Measurements from ENCODE around the gene RNF141. TPM values are rescaled to one million over a fixed set of nuclear protein-coding genes. Genes with fewer than 3 reads are reported as not detected.

RNF141 gene
- total and polyA plus RNA-seq, 2 of the 13 experiments (the other 11 are each of a cell fraction or from before 2014, with no cell fraction given) = 9.3 to 22.4 TPM

DNA sequence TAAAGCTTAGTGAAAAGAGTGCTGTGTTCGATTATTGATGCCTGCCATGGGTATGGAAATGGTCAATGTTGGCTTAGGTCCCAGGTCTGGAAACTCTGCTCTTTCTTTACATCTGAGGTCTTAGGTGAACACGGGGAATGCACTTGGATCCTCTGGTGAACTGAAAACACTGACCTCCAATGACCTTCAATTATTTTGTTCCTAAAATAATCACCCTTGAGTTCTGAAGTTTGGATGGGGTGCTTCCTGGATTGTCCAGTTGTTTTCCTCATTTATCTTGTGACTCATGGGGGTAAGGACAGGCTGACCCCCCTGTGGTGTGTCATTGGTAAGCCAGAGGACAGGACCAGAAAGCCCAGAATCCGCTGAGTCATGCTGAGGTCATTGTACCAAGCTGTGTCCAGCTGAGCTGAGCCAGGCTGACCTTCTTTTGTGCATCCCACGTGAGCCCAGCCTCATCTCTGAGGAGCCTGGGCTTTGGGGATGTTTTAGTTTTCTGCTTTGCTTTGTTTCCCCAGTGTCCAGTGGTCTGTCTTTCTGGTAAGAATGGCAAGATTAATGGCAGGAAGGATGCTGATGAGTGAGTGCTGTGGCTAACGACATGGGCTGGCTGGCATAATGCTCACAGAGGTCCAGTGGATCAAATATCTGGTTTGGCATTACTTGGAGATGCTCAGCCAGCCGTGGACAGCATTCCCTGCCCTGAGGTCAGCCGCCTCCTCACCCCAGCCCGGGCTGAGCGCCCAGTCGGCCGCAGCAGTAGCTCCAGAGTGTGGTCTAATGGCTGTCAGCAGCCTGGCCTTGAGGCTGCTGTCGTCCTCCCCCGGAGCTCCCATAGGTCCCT lies 50.4 kb downstream of the RNF141 start (continued):
- TF ChIP-seq ZSCAN21 (CRISPR knock-in tag; IDR thresholded peaks at IDR 0.05; ENCODE audit: borderline replicate concordance) (no peak), ZNF484 (CRISPR knock-in tag; IDR thresholded peaks at IDR 0.05; ENCODE audit: borderline replicate concordance, low read depth) (no peak), ZSCAN29 (CRISPR knock-in tag; conservative IDR thresholded peaks at IDR 0.05) (no peak), TSC22D2 (CRISPR knock-in tag; IDR thresholded peaks at IDR 0.05; ENCODE audit: borderline replicate concordance) (no peak), RARA (CRISPR knock-in tag; IDR thresholded peaks at IDR 0.05) (peak; percentile 37), MAFF (IDR thresholded peaks at IDR 0.05; ENCODE audit: low read depth, low read length) (peak; percentile 94), MAFK (conservative IDR thresholded peaks at IDR 0.05 in 1 of 2, IDR thresholded peaks at IDR 0.05 in 1 of 2; ENCODE audit: low read length in 2 of 2) (peak; percentile 92 to 99), RELA (CRISPR knock-in tag; IDR thresholded peaks at IDR 0.05) (no peak)
- TF ChIP-seq, protein P1, sequence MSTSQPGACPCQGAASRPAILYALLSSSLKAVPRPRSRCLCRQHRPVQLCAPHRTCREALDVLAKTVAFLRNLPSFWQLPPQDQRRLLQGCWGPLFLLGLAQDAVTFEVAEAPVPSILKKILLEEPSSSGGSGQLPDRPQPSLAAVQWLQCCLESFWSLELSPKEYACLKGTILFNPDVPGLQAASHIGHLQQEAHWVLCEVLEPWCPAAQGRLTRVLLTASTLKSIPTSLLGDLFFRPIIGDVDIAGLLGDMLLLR (CRISPR knock-in tag; IDR thresholded peaks at IDR 0.05) = no peak
- TF ChIP-seq, protein P2, sequence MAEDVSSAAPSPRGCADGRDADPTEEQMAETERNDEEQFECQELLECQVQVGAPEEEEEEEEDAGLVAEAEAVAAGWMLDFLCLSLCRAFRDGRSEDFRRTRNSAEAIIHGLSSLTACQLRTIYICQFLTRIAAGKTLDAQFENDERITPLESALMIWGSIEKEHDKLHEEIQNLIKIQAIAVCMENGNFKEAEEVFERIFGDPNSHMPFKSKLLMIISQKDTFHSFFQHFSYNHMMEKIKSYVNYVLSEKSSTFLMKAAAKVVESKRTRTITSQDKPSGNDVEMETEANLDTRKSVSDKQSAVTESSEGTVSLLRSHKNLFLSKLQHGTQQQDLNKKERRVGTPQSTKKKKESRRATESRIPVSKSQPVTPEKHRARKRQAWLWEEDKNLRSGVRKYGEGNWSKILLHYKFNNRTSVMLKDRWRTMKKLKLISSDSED (CRISPR knock-in tag; IDR thresholded peaks at IDR 0.05) = no peak
- TF ChIP-seq, protein P3, sequence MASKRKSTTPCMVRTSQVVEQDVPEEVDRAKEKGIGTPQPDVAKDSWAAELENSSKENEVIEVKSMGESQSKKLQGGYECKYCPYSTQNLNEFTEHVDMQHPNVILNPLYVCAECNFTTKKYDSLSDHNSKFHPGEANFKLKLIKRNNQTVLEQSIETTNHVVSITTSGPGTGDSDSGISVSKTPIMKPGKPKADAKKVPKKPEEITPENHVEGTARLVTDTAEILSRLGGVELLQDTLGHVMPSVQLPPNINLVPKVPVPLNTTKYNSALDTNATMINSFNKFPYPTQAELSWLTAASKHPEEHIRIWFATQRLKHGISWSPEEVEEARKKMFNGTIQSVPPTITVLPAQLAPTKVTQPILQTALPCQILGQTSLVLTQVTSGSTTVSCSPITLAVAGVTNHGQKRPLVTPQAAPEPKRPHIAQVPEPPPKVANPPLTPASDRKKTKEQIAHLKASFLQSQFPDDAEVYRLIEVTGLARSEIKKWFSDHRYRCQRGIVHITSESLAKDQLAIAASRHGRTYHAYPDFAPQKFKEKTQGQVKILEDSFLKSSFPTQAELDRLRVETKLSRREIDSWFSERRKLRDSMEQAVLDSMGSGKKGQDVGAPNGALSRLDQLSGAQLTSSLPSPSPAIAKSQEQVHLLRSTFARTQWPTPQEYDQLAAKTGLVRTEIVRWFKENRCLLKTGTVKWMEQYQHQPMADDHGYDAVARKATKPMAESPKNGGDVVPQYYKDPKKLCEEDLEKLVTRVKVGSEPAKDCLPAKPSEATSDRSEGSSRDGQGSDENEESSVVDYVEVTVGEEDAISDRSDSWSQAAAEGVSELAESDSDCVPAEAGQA (IDR thresholded peaks at IDR 0.05; ENCODE audit: low read depth) = no peak
- TF ChIP-seq, protein P3 (CRISPR knock-in tag; IDR thresholded peaks at IDR 0.05; ENCODE audit: borderline replicate concordance) = no peak
- TF ChIP-seq, protein P4, sequence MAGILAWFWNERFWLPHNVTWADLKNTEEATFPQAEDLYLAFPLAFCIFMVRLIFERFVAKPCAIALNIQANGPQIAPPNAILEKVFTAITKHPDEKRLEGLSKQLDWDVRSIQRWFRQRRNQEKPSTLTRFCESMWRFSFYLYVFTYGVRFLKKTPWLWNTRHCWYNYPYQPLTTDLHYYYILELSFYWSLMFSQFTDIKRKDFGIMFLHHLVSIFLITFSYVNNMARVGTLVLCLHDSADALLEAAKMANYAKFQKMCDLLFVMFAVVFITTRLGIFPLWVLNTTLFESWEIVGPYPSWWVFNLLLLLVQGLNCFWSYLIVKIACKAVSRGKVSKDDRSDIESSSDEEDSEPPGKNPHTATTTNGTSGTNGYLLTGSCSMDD (CRISPR knock-in tag; IDR thresholded peaks at IDR 0.05) = no peak
- TF ChIP-seq, protein P5, sequence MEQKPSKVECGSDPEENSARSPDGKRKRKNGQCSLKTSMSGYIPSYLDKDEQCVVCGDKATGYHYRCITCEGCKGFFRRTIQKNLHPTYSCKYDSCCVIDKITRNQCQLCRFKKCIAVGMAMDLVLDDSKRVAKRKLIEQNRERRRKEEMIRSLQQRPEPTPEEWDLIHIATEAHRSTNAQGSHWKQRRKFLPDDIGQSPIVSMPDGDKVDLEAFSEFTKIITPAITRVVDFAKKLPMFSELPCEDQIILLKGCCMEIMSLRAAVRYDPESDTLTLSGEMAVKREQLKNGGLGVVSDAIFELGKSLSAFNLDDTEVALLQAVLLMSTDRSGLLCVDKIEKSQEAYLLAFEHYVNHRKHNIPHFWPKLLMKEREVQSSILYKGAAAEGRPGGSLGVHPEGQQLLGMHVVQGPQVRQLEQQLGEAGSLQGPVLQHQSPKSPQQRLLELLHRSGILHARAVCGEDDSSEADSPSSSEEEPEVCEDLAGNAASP (CRISPR knock-in tag; IDR thresholded peaks at IDR 0.05; ENCODE audit: borderline replicate concordance) = peak; percentile 27; the same call in 1 of the 2 replicates
- TF ChIP-seq, protein P6, sequence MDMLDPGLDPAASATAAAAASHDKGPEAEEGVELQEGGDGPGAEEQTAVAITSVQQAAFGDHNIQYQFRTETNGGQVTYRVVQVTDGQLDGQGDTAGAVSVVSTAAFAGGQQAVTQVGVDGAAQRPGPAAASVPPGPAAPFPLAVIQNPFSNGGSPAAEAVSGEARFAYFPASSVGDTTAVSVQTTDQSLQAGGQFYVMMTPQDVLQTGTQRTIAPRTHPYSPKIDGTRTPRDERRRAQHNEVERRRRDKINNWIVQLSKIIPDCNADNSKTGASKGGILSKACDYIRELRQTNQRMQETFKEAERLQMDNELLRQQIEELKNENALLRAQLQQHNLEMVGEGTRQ (IDR thresholded peaks at IDR 0.05; ENCODE audit: low read depth, low read length) = no peak
- TF ChIP-seq, protein P6 (CRISPR knock-in tag; IDR thresholded peaks at IDR 0.05; ENCODE audit: borderline replicate concordance) = no peak
